ENCODE measurements around the gene IER5. TPM values are rescaled to one million over a fixed set of nuclear protein-coding genes. Genes with fewer than 3 reads are reported as not detected.

IER5 gene
- total and polyA plus RNA-seq, 2 of the 13 experiments (the other 11 are each of a cell fraction or from before 2014, with no cell fraction given) = 2.5 to 3.5 TPM

- no peak for TF ChIP-seq ATF6 (CRISPR knock-in tag; conservative IDR thresholded peaks at IDR 0.05)
- TF ChIP-seq ISX (CRISPR knock-in tag; conservative IDR thresholded peaks at IDR 0.05) = no peak
- TF ChIP-seq CHD4 (IDR thresholded peaks at IDR 0.05; ENCODE audit: borderline replicate concordance, low read length) = no peak
- TF ChIP-seq ZNF781 (CRISPR knock-in tag; IDR thresholded peaks at IDR 0.05; ENCODE audit: borderline replicate concordance, not compliant biosample characterization) = no peak
- TF ChIP-seq ZNF121 (CRISPR knock-in tag; IDR thresholded peaks at IDR 0.05) = 0 out of 2 replicates have a peak, but pooled peaks have one; percentile 11
- no peak for TF ChIP-seq ZFP36L2 (CRISPR knock-in tag; IDR thresholded peaks at IDR 0.05)
- no peak for TF ChIP-seq KDM5A (IDR thresholded peaks at IDR 0.05; ENCODE audit: borderline replicate concordance, low read length)
- peak; percentile 84 for TF ChIP-seq ARID5B (CRISPR knock-in tag; IDR thresholded peaks at IDR 0.05)
- no peak for TF ChIP-seq SP2 (CRISPR knock-in tag; IDR thresholded peaks at IDR 0.05)
- peak; percentile 9; the same call in 1 of the 2 replicates for TF ChIP-seq ZNF281 (CRISPR knock-in tag; IDR thresholded peaks at IDR 0.05; ENCODE audit: borderline replicate concordance)
- TF ChIP-seq FOSL2 (CRISPR knock-in tag; IDR thresholded peaks at IDR 0.05) = 0 out of 2 replicates have a peak, but pooled peaks have one; percentile 32
- no peak for TF ChIP-seq PRDM4 (CRISPR knock-in tag; IDR thresholded peaks at IDR 0.05; ENCODE audit: borderline replicate concordance)
- TF ChIP-seq ZNF83 (CRISPR knock-in tag; IDR thresholded peaks at IDR 0.05; ENCODE audit: borderline replicate concordance) = no peak
- TF ChIP-seq NR2F1 (CRISPR knock-in tag; IDR thresholded peaks at IDR 0.05) = peak; percentile 35 to 83; a peak in 2 of 4 replicates
- TF ChIP-seq SP5 (CRISPR knock-in tag; IDR thresholded peaks at IDR 0.05; ENCODE audit: borderline replicate concordance, low read depth) = no peak
- no peak for TF ChIP-seq ARNT (IDR thresholded peaks at IDR 0.05)
- TF ChIP-seq ZBTB42 (CRISPR knock-in tag; IDR thresholded peaks at IDR 0.05) = no peak
These were observed 45.0 kb downstream of the IER5 start (continued) for GRCh38 chr1:181133441-181133951.
